C4-2B (cell line): ENCODE results near the gene ABLIM3.
A peak's percentile ranks its signal among the peaks of the same experiment; 100 is the strongest.

Experiments used
- H3K27ac ChIP-seq: fragments of 450-650 bp; 2 replicates; pipeline ENCODE4 v1.5.1; 2017
- CTCF ChIP-seq: fragments of 450-650 bp; conservative IDR thresholded peaks from 2 replicates; pipeline ENCODE4 v1.5.1; 2017; ENCODE audit warnings: mild to moderate bottlenecking
- ZFX ChIP-seq: fragments of 450-650 bp; IDR thresholded peaks from 2 replicates; pipeline ENCODE4 v1.6.1; 2017

ABLIM3 gene

GRCh38 chr5:149223081-149223848, 82.0 kb downstream of the ABLIM3 start:
- H3K27ac ChIP-seq: peak overlapping the region; percentile 7; the same call in 1 of the 2 replicates
- TF ChIP-seq CTCF (no peak), ZFX (no peak)

GRCh38 chr5:149224282-149224681, 83.0 kb downstream of the ABLIM3 start:
- no peak for TF ChIP-seq ZFX
- no peak for TF ChIP-seq CTCF
- H3K27ac ChIP-seq: no peak overlapping the region

- no peak for TF ChIP-seq CTCF
- TF ChIP-seq ZFX: no peak
- H3K27ac ChIP-seq: no peak overlapping the region
Observed at GRCh38 chr5:149227168-149227826, 86.0 kb downstream of the ABLIM3 start.

- no peak overlapping the region for H3K27ac ChIP-seq
Observed at GRCh38 chr5:149228618-149229297, 87.5 kb downstream of the ABLIM3 start.

GRCh38 chr5:149229298-149229937, 88.1 kb downstream of the ABLIM3 start:
- TF ChIP-seq ZFX (no peak), CTCF (peak; percentile 59)
- H3K27ac ChIP-seq: no peak overlapping the region

More at GRCh38 chr5:149228618-149229297, 87.5 kb downstream of the ABLIM3 start:
- no peak for TF ChIP-seq ZFX
- peak; percentile 86 for TF ChIP-seq CTCF

GRCh38 chr5:149235841-149236240, 94.5 kb downstream of the ABLIM3 start:
- TF ChIP-seq ZFX (no peak), CTCF (no peak)

More at GRCh38 chr5:149235841-149236240, 94.5 kb downstream of the ABLIM3 start:
- no peak overlapping the region for H3K27ac ChIP-seq
